HepG2 (cell line): Measurements from ENCODE around the gene RTEL1. TPM values are rescaled to one million over a fixed set of nuclear protein-coding genes. Genes with fewer than 3 reads are reported as not detected.

Source experiments
- ATAC-seq: fragments of 200-7000 bp; cut with Tn5 transposase; 3 replicates; pipeline ENCODE4 v1.9.1; 2020; ENCODE audit warnings: mild to moderate bottlenecking, moderate library complexity
- BruUV-seq: library from RNA; stranded (reverse); fragments of 400-500 nt; replicated peaks from 2 replicates; lab custom pipeline; 2021; lab: Mats Ljungman, UMichigan
- CTCF ChIA-PET: fragments of 300-600 bp; formaldehyde crosslinking; extraction: SDS; loops from one replicate; lab custom pipeline; 2021; ENCODE audit warnings: low total read pairs, inconsistent platforms, low intra/inter-chr PET ratio; lab: Yijun Ruan, JAX
- POLR2A ChIA-PET: fragments of 350-600 bp; sonication (Branson Sonifier 250); formaldehyde crosslinking; loops from one replicate; lab custom pipeline; 2020; ENCODE audit warnings: antibody characterized with exemption, inconsistent platforms; lab: Yijun Ruan, JAX
- DNase-seq: peaks from one replicate; pipeline ENCODE4 v3.0.0-alpha.2; 2015; ENCODE audit warnings: low spot score
- FAIRE-seq: peaks from 3 replicates; lab custom pipeline; 2011; peaks lifted over from hg19 to GRCh38; lab: Jason Lieb, UNC
- H2AFZ ChIP-seq: one replicate; pipeline ENCODE4 v1.6.1; 2011; ENCODE audit warnings: low read length, inconsistent platforms
- H3K27ac ChIP-seq: fragments of 300-600 bp; 3 replicates; pipeline ENCODE4 v1.8.0; 2011; ENCODE audit warnings: mixed run types, mild to moderate bottlenecking, mixed read lengths, low read length, inconsistent platforms; ENCODE audit not compliant: insufficient read depth; ENCODE audit errors: extremely low read length
- H3K27me3 ChIP-seq, 2 experiments: fragments of 200-600 bp in 1 of 2; 2 replicates in 1 of 2; 3 replicates in 1 of 2; pipeline versions ENCODE4 v1.6.0 to v1.8.0; 2011; ENCODE audit warnings: low read length in 2 of 2, mild to moderate bottlenecking in 2 of 2, moderate library complexity in 2 of 2, inconsistent platforms in 1 of 2; ENCODE audit not compliant: insufficient read depth in 2 of 2, control insufficient read depth in 1 of 2
- H3K36me3 ChIP-seq, 2 experiments: fragments of 200-600 bp in 1 of 2; replicated peaks in 1 of 2; 2 replicates in 1 of 2; 3 replicates in 1 of 2; pipeline versions ENCODE4 v1.5.1 to v1.8.0; 2011; ENCODE audit warnings: low read length in 2 of 2, inconsistent platforms in 1 of 2; ENCODE audit not compliant: insufficient read depth in 2 of 2, control insufficient read depth in 1 of 2
- H3K4me1 ChIP-seq: 2 replicates; pipeline ENCODE4 v1.5.1; 2012; ENCODE audit warnings: low read length, inconsistent platforms; ENCODE audit not compliant: insufficient read depth
- H3K4me2 ChIP-seq: 2 replicates; pipeline ENCODE4 v1.6.0; 2011; ENCODE audit warnings: low read depth, low read length, inconsistent platforms
- H3K4me3 ChIP-seq, 3 experiments: fragments of 200-600 bp in 1 of 3; sonication (generic), shearing (Covaris generic) in 1 of 3; replicated peaks in 1 of 3; 2 replicates each; pipeline ENCODE4 v1.5.1; 2011 to 2016; ENCODE audit warnings: low read length in 3 of 3, inconsistent platforms in 2 of 3, low read depth in 2 of 3, mild to moderate bottlenecking in 2 of 3, control low read depth in 1 of 3, mixed read lengths in 1 of 3; ENCODE audit not compliant: insufficient read depth in 1 of 3
- H3K79me2 ChIP-seq: one replicate; pipeline ENCODE4 v1.6.1; 2011; ENCODE audit warnings: low read length, inconsistent platforms; ENCODE audit not compliant: insufficient read depth
- H3K9ac ChIP-seq: 2 replicates; pipeline ENCODE4 v1.6.0; 2011; ENCODE audit warnings: mild to moderate bottlenecking, low read depth, low read length, inconsistent platforms; ENCODE audit not compliant: insufficient read depth
- H3K9me3 ChIP-seq: 2 replicates; pipeline ENCODE4 v1.5.1; 2012; ENCODE audit warnings: mild to moderate bottlenecking, low read length
- H4K20me1 ChIP-seq: 2 replicates; pipeline ENCODE4 v1.6.0; 2011; ENCODE audit warnings: inconsistent platforms, mild to moderate bottlenecking, low read length, moderate library complexity; ENCODE audit not compliant: insufficient read depth
- AGO2 ChIP-seq: fragments of 200-400 bp; formaldehyde crosslinking; optimal IDR thresholded peaks from 2 replicates; pipeline ENCODE3; 2017; ENCODE audit warnings: mild to moderate bottlenecking, low read depth, low read length, moderate library complexity
- CHD2 ChIP-seq: IDR thresholded peaks from 2 replicates; pipeline ENCODE4 v1.6.1; 2011; ENCODE audit warnings: low read depth, low read length, improper control_type of control experiment
- GABPB1 ChIP-seq: IDR thresholded peaks from 2 replicates; pipeline ENCODE4 v1.6.1; 2016; ENCODE audit warnings: mild to moderate bottlenecking, missing genetic modification reagents, moderate library complexity, missing compliant biosample characterization
- HIVEP1 ChIP-seq: sonication (generic); formaldehyde crosslinking; IDR thresholded peaks from 2 replicates; pipeline ENCODE4 v1.4.0; 2020; ENCODE audit warnings: mild to moderate bottlenecking, missing genetic modification reagents
- KDM5B ChIP-seq: sonication (generic); formaldehyde crosslinking; IDR thresholded peaks from 2 replicates; pipeline ENCODE4 v1.4.0; 2020; ENCODE audit warnings: missing genetic modification reagents, mild to moderate bottlenecking, borderline replicate concordance
- MEIS2 ChIP-seq: sonication (generic); formaldehyde crosslinking; IDR thresholded peaks from 2 replicates; pipeline ENCODE4 v1.9.0; 2021; ENCODE audit warnings: mild to moderate bottlenecking, missing genetic modification reagents
- NR3C1 ChIP-seq: sonication (generic); formaldehyde crosslinking; IDR thresholded peaks from 2 replicates; pipeline ENCODE4 v1.4.0; 2020; ENCODE audit warnings: missing genetic modification reagents
- POLR2G ChIP-seq: fragments of 200-400 bp; formaldehyde crosslinking; IDR thresholded peaks from 2 replicates; pipeline ENCODE4 v1.6.1; 2018; ENCODE audit warnings: mild to moderate bottlenecking, low read depth, low read length, moderate library complexity
- SP2 ChIP-seq: sonication (generic); formaldehyde crosslinking; IDR thresholded peaks from 2 replicates; pipeline ENCODE4 v1.5.1; 2020; ENCODE audit warnings: mild to moderate bottlenecking, missing genetic modification reagents
- TEAD2 ChIP-seq: sonication (generic); formaldehyde crosslinking; IDR thresholded peaks from 2 replicates; pipeline ENCODE4 v1.9.0; 2021; ENCODE audit warnings: missing genetic modification reagents
- ZBTB7A ChIP-seq: sonication (generic); formaldehyde crosslinking; IDR thresholded peaks from 2 replicates; pipeline ENCODE4 v1.8.0; 2022; ENCODE audit warnings: mild to moderate bottlenecking, missing genetic modification reagents
- ZFX ChIP-seq: sonication (generic); formaldehyde crosslinking; IDR thresholded peaks from 2 replicates; pipeline ENCODE4 v1.4.0; 2020; ENCODE audit warnings: mild to moderate bottlenecking, low read depth, missing genetic modification reagents, moderate library complexity
- ZNF17 ChIP-seq: sonication (generic); formaldehyde crosslinking; IDR thresholded peaks from 2 replicates; pipeline ENCODE4 v1.5.0; 2020; ENCODE audit warnings: mild to moderate bottlenecking, missing genetic modification reagents
- ZNF230 ChIP-seq: sonication (generic); formaldehyde crosslinking; IDR thresholded peaks from 2 replicates; pipeline ENCODE4 v1.4.0; 2020; ENCODE audit warnings: mild to moderate bottlenecking, missing genetic modification reagents
- ZNF235 ChIP-seq: sonication (generic); formaldehyde crosslinking; IDR thresholded peaks from 2 replicates; pipeline ENCODE4 v1.8.1; 2023; ENCODE audit warnings: mild to moderate bottlenecking, missing genetic modification reagents, borderline replicate concordance
- ZNF333 ChIP-seq: sonication (generic); formaldehyde crosslinking; IDR thresholded peaks from 2 replicates; pipeline ENCODE4 v1.4.0; 2020; ENCODE audit warnings: mild to moderate bottlenecking, missing genetic modification reagents, borderline replicate concordance
- ZNF343 ChIP-seq: sonication (generic); formaldehyde crosslinking; IDR thresholded peaks from 2 replicates; pipeline ENCODE4 v1.4.0; 2020; ENCODE audit warnings: mild to moderate bottlenecking, missing genetic modification reagents
- ZNF501 ChIP-seq: sonication (generic); formaldehyde crosslinking; IDR thresholded peaks from 2 replicates; pipeline ENCODE4 v1.5.1; 2020; ENCODE audit warnings: mild to moderate bottlenecking, moderate library complexity, missing genetic modification reagents
- ZNF598 ChIP-seq: sonication (generic); formaldehyde crosslinking; IDR thresholded peaks from 2 replicates; pipeline ENCODE4 v1.5.1; 2020; ENCODE audit warnings: mild to moderate bottlenecking, missing genetic modification reagents, borderline replicate concordance
- WGBS: methylation state at CpG from one replicate; pipeline ENCODE4 v1.1.6; 2017; ENCODE audit warnings: low lambda C conversion rate; 5-methylcytosine and 5-hydroxymethylcytosine counted together
- in situ Hi-C: cut with HindIII; loops from 2 replicates; pipeline ENCODE4 v1.10.0; 2017; ENCODE audit warnings: low pct_unique_long_range_greater_than_20kb; ENCODE audit not compliant: extremely low pct_ligation_motif_present
- intact Hi-C: fragments of 100-400 bp; cut with micrococcal nuclease; formaldehyde crosslinking; loops from one replicate; pipeline ENCODE4 v1.10.0; 2022; ENCODE audit not compliant: unreplicated experiment
- polyA plus RNA-seq, 8 experiments: library from polyadenylated mRNA; depleted of rRNA in 3 of 8; stranded (reverse) in 7 of 8; unstranded in 1 of 8; fragments of >200 nt; fragmentation: Illumina TruSeq in 4 of 8; extraction: Trizol in 4 of 8; gene quantifications; 2 replicates each; pipeline versions ENCODE4 v1.2.1 to v1.2.3, GENCODE V29; 2011 to 2016; ENCODE audit warnings: low read depth in 4 of 8, missing spikeins in 1 of 8, mixed read lengths in 1 of 8; ENCODE audit not compliant: insufficient read depth in 1 of 8
- total RNA-seq, 5 experiments: library from RNA; depleted of rRNA; stranded (reverse); fragments of >200 nt; fragmentation: Illumina TruSeq; extraction: Trizol; gene quantifications; 2 replicates each; pipeline ENCODE4 v1.2.3, GENCODE V29; 2016; ENCODE audit warnings: low read depth in 1 of 5
- TF ChIP-seq, protein P1 (sequence below): sonication (generic); formaldehyde crosslinking; IDR thresholded peaks from 2 replicates; pipeline ENCODE4 v1.5.0; 2020; ENCODE audit warnings: mild to moderate bottlenecking, missing genetic modification reagents, borderline replicate concordance
- TF ChIP-seq, protein P2 (sequence below): sonication (generic); formaldehyde crosslinking; conservative IDR thresholded peaks from 2 replicates; pipeline ENCODE4 v1.8.0; 2022; ENCODE audit warnings: missing genetic modification reagents

RTEL1 gene
- total and polyA plus RNA-seq, 2 of the 13 experiments (the other 11 are each of a cell fraction or from before 2014, with no cell fraction given), result 21.8 to 36.4 TPM

DNA sequence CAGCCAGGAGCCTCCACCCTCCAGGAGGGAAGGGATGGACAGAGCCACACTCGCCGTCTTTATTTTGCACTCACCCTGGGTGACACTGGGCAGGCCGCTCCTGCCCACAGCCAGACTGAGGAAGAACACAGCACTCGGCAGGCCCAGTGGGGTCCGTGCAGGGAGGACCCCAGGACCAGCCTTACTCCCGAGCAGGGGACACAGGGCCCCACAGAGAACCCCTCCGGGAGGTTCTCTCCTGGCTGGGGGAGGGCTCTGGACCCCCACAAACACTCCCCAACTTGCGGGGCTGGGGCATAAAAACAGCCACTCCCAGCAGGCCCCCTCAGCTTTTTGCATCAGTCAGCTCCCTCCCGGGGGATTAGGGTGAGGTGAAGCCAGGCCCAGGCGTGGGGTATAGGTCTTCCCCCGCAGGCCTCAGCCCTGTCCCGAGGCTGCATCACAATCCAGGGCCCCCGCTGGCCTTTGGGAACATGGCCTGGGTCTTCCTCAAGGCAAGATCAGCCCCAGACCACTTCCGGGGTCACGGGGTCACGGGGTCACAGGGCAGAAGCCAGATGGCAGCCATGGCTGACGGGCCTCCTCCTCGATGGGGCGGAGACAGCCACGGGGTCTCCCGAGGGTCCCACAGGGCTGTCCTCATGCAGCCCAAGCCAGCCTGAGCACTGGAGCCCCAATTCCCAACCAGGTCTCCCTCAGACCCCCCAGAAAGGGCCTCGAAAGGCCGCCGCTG, 41.5 kb downstream of the RTEL1 start:
- Histone ChIP-seq H3K4me1 (peaks cover 21% of the 10 kb centered on the region), H2AFZ (no peak overlapping the region), H3K4me2 (no peak overlapping the region), H4K20me1 (peaks cover 4% of the 10 kb centered on the region; the same call in 1 of the 2 replicates), H3K4me3 (no peak overlapping the region), H3K27me3 (no peaks in the 10 kb centered on the region), H3K27ac (no peak overlapping the region), H3K9ac (no peak overlapping the region), H3K79me2 (no peaks in the 10 kb centered on the region), H3K36me3 (peaks cover 4 to 12% of the 10 kb centered on the region in 2 experiments), H3K9me3 (no peaks in the 10 kb centered on the region)
- DNase-seq (no peak), ATAC-seq (no peak), FAIRE-seq (no peak)
- BruUV-seq, result TSS peak; percentile 35
- CTCF ChIA-PET, result no interaction called here
- intact Hi-C loops, result no loop called here
- WGBS, result 95% methylated on average over 19 of the region's 24 CpGs
- POLR2A ChIA-PET, result no interaction called here
- in situ Hi-C loops, result loop anchor here (10.0 kb wide), 1 partner anchor 85 kb away; no protein-coding TSS in a partner anchor
- TF ChIP-seq, protein P1, sequence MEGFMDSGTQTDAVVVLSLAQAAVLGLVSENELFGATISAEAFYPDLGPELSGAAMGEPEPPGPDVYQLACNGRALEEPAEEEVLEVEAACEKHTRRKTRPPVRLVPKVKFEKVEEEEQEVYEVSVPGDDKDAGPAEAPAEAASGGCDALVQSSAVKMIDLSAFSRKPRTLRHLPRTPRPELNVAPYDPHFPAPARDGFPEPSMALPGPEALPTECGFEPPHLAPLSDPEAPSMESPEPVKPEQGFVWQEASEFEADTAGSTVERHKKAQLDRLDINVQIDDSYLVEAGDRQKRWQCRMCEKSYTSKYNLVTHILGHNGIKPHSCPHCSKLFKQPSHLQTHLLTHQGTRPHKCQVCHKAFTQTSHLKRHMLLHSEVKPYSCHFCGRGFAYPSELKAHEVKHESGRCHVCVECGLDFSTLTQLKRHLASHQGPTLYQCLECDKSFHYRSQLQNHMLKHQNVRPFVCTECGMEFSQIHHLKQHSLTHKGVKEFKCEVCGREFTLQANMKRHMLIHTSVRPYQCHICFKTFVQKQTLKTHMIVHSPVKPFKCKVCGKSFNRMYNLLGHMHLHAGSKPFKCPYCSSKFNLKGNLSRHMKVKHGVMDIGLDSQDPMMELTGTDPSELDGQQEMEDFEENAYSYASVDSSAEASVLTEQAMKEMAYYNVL (CRISPR knock-in tag), result 0 out of 2 replicates have a peak, but pooled peaks have one; percentile 34
- TF ChIP-seq, protein P2, sequence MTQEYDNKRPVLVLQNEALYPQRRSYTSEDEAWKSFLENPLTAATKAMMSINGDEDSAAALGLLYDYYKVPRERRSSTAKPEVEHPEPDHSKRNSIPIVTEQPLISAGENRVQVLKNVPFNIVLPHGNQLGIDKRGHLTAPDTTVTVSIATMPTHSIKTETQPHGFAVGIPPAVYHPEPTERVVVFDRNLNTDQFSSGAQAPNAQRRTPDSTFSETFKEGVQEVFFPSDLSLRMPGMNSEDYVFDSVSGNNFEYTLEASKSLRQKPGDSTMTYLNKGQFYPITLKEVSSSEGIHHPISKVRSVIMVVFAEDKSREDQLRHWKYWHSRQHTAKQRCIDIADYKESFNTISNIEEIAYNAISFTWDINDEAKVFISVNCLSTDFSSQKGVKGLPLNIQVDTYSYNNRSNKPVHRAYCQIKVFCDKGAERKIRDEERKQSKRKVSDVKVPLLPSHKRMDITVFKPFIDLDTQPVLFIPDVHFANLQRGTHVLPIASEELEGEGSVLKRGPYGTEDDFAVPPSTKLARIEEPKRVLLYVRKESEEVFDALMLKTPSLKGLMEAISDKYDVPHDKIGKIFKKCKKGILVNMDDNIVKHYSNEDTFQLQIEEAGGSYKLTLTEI (CRISPR knock-in tag), result no peak
- TF ChIP-seq MEIS2 (CRISPR knock-in tag), result no peak
- TF ChIP-seq ZNF343 (CRISPR knock-in tag), result peak; percentile 30; the same call in 1 of the 2 replicates
- TF ChIP-seq ZNF17, result 0 out of 2 replicates have a peak, but pooled peaks have one; percentile 46
- 0 out of 2 replicates have a peak, but pooled peaks have one; percentile 53 for TF ChIP-seq ZNF333 (CRISPR knock-in tag)
- TF ChIP-seq ZNF235 (CRISPR knock-in tag), result peak; percentile 55; the same call in 1 of the 2 replicates
- no peak for TF ChIP-seq NR3C1 (CRISPR knock-in tag)
- peak; percentile 54; the same call in 1 of the 2 replicates for TF ChIP-seq ZNF598 (CRISPR knock-in tag)
- TF ChIP-seq ZNF230 (CRISPR knock-in tag), result 0 out of 2 replicates have a peak, but pooled peaks have one; percentile 51
- TF ChIP-seq KDM5B (CRISPR knock-in tag), result 0 out of 2 replicates have a peak, but pooled peaks have one; percentile 30
- peak; percentile 12; the same call in 1 of the 2 replicates for TF ChIP-seq POLR2G
- peak; percentile 31; the same call in 1 of the 2 replicates for TF ChIP-seq ZFX (CRISPR knock-in tag)
- 0 out of 2 replicates have a peak, but pooled peaks have one; percentile 16 for TF ChIP-seq ZBTB7A (CRISPR knock-in tag)
- 0 out of 2 replicates have a peak, but pooled peaks have one; percentile 27 for TF ChIP-seq HIVEP1 (CRISPR knock-in tag)
- TF ChIP-seq AGO2, result peak; percentile 96
- no peak for TF ChIP-seq TEAD2 (CRISPR knock-in tag)
- 0 out of 2 replicates have a peak, but pooled peaks have one; percentile 22 for TF ChIP-seq SP2 (CRISPR knock-in tag)
- peak; percentile 63; the same call in 1 of the 2 replicates for TF ChIP-seq GABPB1 (CRISPR knock-in tag)
- TF ChIP-seq ZNF501 (CRISPR knock-in tag), result 0 out of 2 replicates have a peak, but pooled peaks have one; percentile 31
- TF ChIP-seq CHD2, result 0 out of 2 replicates have a peak, but pooled peaks have one; percentile 25
